GM13977 (cell line): ENCODE data around the gene VENTX.

ENCODE experiments used
- DNase-seq: peaks from one replicate; pipeline ENCODE4 v3.0.0; 2012; ENCODE audit warnings: low spot score
- CTCF ChIP-seq: IDR thresholded peaks from 2 replicates; pipeline ENCODE4 v1.5.1; 2012; ENCODE audit warnings: mild to moderate bottlenecking, control low read depth; ENCODE audit not compliant: insufficient read depth; ENCODE audit errors: extremely low read depth, missing control alignments
- in situ Hi-C: fragments of 300-500 bp; cut with MboI; formaldehyde crosslinking; loops from one replicate; pipeline ENCODE4 v1.12.0; 2022; ENCODE audit warnings: low sequenced_read_pairs, low pct_unique_long_range_greater_than_20kb, mixed read lengths, inconsistent platforms; ENCODE audit not compliant: unreplicated experiment

VENTX gene

GRCh38 chr10:133198206-133198605 lies 39.4 kb upstream of the VENTX start:
- no peak for TF ChIP-seq CTCF
- DNase-seq = no peak
- in situ Hi-C loops = no loop called here

GRCh38 chr10:133198621-133199487 lies 38.8 kb upstream of the VENTX start:
- TF ChIP-seq CTCF = no peak
- in situ Hi-C loops = no loop called here
- DNase-seq = no peak

- TF ChIP-seq CTCF = no peak
- in situ Hi-C loops = no loop called here
Measured at GRCh38 chr10:133199488-133199885, 38.2 kb upstream of the VENTX start.

GRCh38 chr10:133199992-133200611 lies 37.6 kb upstream of the VENTX start:
- no peak for DNase-seq
- in situ Hi-C loops = no loop called here
- no peak for TF ChIP-seq CTCF

More at GRCh38 chr10:133199488-133199885, 38.2 kb upstream of the VENTX start:
- no peak for DNase-seq

GRCh38 chr10:133200621-133201031 lies 37.0 kb upstream of the VENTX start:
- in situ Hi-C loops = no loop called here
- no peak for DNase-seq
- TF ChIP-seq CTCF = no peak

GRCh38 chr10:133201151-133201947 lies 36.3 kb upstream of the VENTX start:
- in situ Hi-C loops = no loop called here

More at GRCh38 chr10:133201151-133201947, 36.3 kb upstream of the VENTX start:
- no peak for TF ChIP-seq CTCF
- DNase-seq = no peak
